SK-N-SH (cell line): Measurements from ENCODE around the gene NUP54.

Experiments
- CTCF ChIP-seq: fragments of 200-600 bp; sonication (generic); IDR thresholded peaks from 2 replicates; pipeline ENCODE4 v1.6.1; 2017; ENCODE audit warnings: antibody characterized with exemption, mild to moderate bottlenecking, moderate library complexity
- JUND ChIP-seq: IDR thresholded peaks from 2 replicates; pipeline ENCODE4 v1.4.0; 2012
- MAX ChIP-seq: IDR thresholded peaks from 2 replicates; pipeline ENCODE4 v1.4.0; 2012; ENCODE audit warnings: low read depth

GRCh38 chr4:76120199-76120598 lies 28.0 kb downstream of the NUP54 start:
- no peak for TF ChIP-seq JUND
- no peak for TF ChIP-seq CTCF
- TF ChIP-seq MAX, result no peak
